ENCODE data around the gene TOR2A.

TOR2A gene

DNA sequence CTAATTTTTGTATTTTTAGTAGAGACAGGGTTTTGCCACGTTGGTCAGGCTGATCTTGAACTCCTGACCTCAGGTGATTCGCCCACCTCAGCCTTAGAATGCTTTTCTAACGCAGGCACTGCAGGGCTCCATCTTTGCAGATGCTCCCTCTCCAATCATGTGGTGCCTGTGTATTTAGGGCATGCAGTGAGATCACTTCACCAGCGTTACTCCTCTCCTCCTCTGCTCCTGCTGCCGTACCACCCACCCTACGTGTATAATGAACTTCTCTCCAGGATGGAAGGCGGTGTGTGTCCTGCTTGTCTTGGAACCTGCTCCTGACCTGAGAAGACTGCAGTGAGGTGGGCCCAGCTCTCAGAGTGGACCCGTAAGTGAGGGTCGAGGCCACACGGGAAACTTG is 42.0 kb downstream of the TOR2A start:
- Histone ChIP-seq H3K4me1 (ENCODE audit: control insufficient read depth, insufficient read depth, low read length) (no peaks in the 10 kb centered on the region), H3K27me3 (ENCODE audit: control insufficient read depth, insufficient read depth, low read length) (no peaks in the 10 kb centered on the region), H3K9me3 (ENCODE audit: control insufficient read depth, insufficient read depth, low read depth, low read length) (no peaks in the 10 kb centered on the region), H3K9ac (ENCODE audit: low read length) (no peak overlapping the region), H3K27ac (ENCODE audit: low read depth, low read length) (no peak overlapping the region), H3K36me3 (ENCODE audit: control insufficient read depth, insufficient read depth, low read length) (peaks cover 25% of the 10 kb centered on the region), H3K4me3 (ENCODE audit: low read depth, low read length) (no peak overlapping the region)

GRCh38 chr9:127692071-127692470 is 43.0 kb downstream of the TOR2A start:
- Histone ChIP-seq H3K36me3 (ENCODE audit: control insufficient read depth, insufficient read depth, low read length) (peaks cover 25% of the 10 kb centered on the region), H3K4me1 (ENCODE audit: control insufficient read depth, insufficient read depth, low read length) (no peaks in the 10 kb centered on the region), H3K27ac (ENCODE audit: low read depth, low read length) (no peak overlapping the region), H3K27me3 (ENCODE audit: control insufficient read depth, insufficient read depth, low read length) (no peaks in the 10 kb centered on the region), H3K9me3 (ENCODE audit: control insufficient read depth, insufficient read depth, low read depth, low read length) (no peaks in the 10 kb centered on the region), H3K9ac (ENCODE audit: low read length) (no peak overlapping the region), H3K4me3 (ENCODE audit: low read depth, low read length) (no peak overlapping the region)

- H3K27ac ChIP-seq (ENCODE audit: low read depth, low read length): no peak overlapping the region
- H3K36me3 ChIP-seq (ENCODE audit: control insufficient read depth, insufficient read depth, low read length): peaks cover 25% of the 10 kb centered on the region
- no peaks in the 10 kb centered on the region for H3K27me3 ChIP-seq (ENCODE audit: control insufficient read depth, insufficient read depth, low read length)
- no peaks in the 10 kb centered on the region for H3K4me1 ChIP-seq (ENCODE audit: control insufficient read depth, insufficient read depth, low read length)
- no peak overlapping the region for H3K4me3 ChIP-seq (ENCODE audit: low read depth, low read length)
- no peak overlapping the region for H3K9ac ChIP-seq (ENCODE audit: low read length)
- no peaks in the 10 kb centered on the region for H3K9me3 ChIP-seq (ENCODE audit: control insufficient read depth, insufficient read depth, low read depth, low read length)
These were observed 44.4 kb downstream of the TOR2A start for GRCh38 chr9:127690735-127691134.

GRCh38 chr9:127689329-127690000 is 45.6 kb downstream of the TOR2A start:
- Histone ChIP-seq H3K27me3 (ENCODE audit: control insufficient read depth, insufficient read depth, low read length) (no peaks in the 10 kb centered on the region), H3K4me1 (ENCODE audit: control insufficient read depth, insufficient read depth, low read length) (no peaks in the 10 kb centered on the region), H3K27ac (ENCODE audit: low read depth, low read length) (no peak overlapping the region), H3K9ac (ENCODE audit: low read length) (no peak overlapping the region), H3K4me3 (ENCODE audit: low read depth, low read length) (no peak overlapping the region), H3K36me3 (ENCODE audit: control insufficient read depth, insufficient read depth, low read length) (peaks cover 25% of the 10 kb centered on the region), H3K9me3 (ENCODE audit: control insufficient read depth, insufficient read depth, low read depth, low read length) (no peaks in the 10 kb centered on the region)

DNA sequence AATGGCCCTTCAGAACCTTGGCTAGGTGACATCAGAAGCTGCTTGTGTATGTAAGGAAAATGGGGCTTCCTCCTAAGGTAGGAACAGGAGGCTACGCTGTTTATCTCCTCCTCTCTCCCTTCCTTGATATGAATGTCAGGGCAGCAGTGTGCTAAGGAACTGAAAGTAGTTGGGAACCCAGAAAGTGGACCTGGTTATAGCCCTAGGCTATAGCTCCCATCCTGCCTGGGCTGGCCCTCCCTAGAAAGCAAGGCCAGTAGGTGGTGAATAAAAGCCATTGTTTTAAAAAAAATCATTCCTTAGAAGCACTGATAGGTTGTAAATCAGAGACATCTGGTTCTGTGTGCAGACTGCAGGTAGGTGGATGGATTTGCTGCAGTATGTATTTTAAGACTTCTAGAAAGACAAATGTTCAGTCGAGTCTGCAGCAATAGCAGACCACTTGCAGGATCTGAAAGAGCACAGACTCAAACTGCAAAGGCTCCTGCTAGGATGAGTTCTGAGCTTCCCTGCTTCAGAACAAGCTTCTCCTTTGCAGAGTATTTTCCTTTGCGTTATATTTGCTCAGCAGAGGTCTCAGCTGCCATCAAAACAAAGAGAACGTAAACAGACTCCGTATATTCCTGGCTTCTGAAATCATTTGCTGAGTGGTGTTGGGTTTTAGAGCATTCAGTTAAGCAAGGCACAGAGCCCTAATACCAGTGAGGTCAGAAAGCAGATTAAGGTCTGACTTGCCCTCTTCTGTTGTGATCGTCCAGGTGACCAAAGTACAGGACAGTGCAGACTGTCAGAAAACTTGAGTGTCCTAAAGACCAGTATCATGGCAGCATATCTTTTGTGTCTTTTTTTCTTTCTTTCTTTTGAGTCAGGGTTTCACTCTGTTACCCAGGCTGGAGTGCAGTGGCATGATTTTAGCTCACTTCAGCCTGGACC is 48.4 kb downstream of the TOR2A start:
- Histone ChIP-seq H3K27ac (ENCODE audit: low read depth, low read length) (no peak overlapping the region), H3K9ac (ENCODE audit: low read length) (no peak overlapping the region), H3K36me3 (ENCODE audit: control insufficient read depth, insufficient read depth, low read length) (peaks cover 48% of the 10 kb centered on the region), H3K4me3 (ENCODE audit: low read depth, low read length) (no peak overlapping the region), H3K9me3 (ENCODE audit: control insufficient read depth, insufficient read depth, low read depth, low read length) (no peaks in the 10 kb centered on the region), H3K4me1 (ENCODE audit: control insufficient read depth, insufficient read depth, low read length) (no peaks in the 10 kb centered on the region), H3K27me3 (ENCODE audit: control insufficient read depth, insufficient read depth, low read length) (no peaks in the 10 kb centered on the region)

DNA sequence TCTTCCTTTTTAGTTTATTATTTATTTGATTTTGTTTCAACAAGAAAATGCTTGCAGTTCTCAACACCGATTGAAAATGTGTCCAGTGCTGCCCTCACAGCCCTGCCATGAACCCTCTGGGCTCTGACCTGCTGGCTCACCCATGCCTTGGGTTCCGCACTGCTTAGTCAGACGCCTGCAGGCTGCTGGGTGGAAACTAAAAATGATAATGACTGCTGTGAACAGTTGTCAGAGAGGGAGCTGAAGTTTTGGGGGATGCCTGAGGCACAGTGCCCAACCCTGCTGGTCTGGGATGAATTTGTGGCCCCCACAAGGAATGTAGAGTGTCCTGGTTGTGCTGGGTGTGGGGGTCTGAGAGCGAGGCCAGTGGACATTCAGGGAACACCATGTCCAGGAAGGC is 50.5 kb downstream of the TOR2A start:
- Histone ChIP-seq H3K27me3 (ENCODE audit: control insufficient read depth, insufficient read depth, low read length) (no peaks in the 10 kb centered on the region), H3K4me3 (ENCODE audit: low read depth, low read length) (no peak overlapping the region), H3K4me1 (ENCODE audit: control insufficient read depth, insufficient read depth, low read length) (no peaks in the 10 kb centered on the region), H3K27ac (ENCODE audit: low read depth, low read length) (no peak overlapping the region), H3K9ac (ENCODE audit: low read length) (no peak overlapping the region), H3K9me3 (ENCODE audit: control insufficient read depth, insufficient read depth, low read depth, low read length) (no peaks in the 10 kb centered on the region), H3K36me3 (ENCODE audit: control insufficient read depth, insufficient read depth, low read length) (peaks cover 48% of the 10 kb centered on the region)

DNA sequence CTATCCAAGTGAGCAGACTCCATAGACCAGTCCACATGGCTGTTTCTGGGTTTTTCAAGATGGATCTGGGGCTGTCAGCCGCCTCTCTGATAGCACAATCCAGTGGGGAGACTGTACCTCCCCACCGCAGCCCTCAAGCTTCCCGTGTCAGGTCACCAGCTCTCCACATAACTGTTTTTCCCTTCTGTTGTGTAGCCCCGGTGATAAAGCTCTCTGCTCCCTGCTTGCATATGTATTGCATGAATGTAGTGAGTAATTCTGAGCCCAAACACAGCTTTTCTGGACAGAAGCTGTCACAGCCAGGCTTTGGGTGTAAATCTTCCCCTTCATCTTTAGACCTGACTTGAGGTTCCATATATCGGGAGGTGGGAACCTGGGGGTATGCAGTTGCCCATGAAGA is 51.4 kb downstream of the TOR2A start:
- H3K4me3 ChIP-seq (ENCODE audit: low read depth, low read length): no peak overlapping the region
- no peaks in the 10 kb centered on the region for H3K4me1 ChIP-seq (ENCODE audit: control insufficient read depth, insufficient read depth, low read length)
- H3K27ac ChIP-seq (ENCODE audit: low read depth, low read length): no peak overlapping the region
- no peaks in the 10 kb centered on the region for H3K9me3 ChIP-seq (ENCODE audit: control insufficient read depth, insufficient read depth, low read depth, low read length)
- H3K36me3 ChIP-seq (ENCODE audit: control insufficient read depth, insufficient read depth, low read length): peaks cover 43% of the 10 kb centered on the region
- H3K27me3 ChIP-seq (ENCODE audit: control insufficient read depth, insufficient read depth, low read length): no peaks in the 10 kb centered on the region
- H3K9ac ChIP-seq (ENCODE audit: low read length): no peak overlapping the region

- Histone ChIP-seq H3K27ac (ENCODE audit: low read depth, low read length) (no peak overlapping the region), H3K27me3 (ENCODE audit: control insufficient read depth, insufficient read depth, low read length) (no peaks in the 10 kb centered on the region), H3K9ac (ENCODE audit: low read length) (no peak overlapping the region), H3K4me1 (ENCODE audit: control insufficient read depth, insufficient read depth, low read length) (no peaks in the 10 kb centered on the region), H3K36me3 (ENCODE audit: control insufficient read depth, insufficient read depth, low read length) (peaks cover 47% of the 10 kb centered on the region), H3K9me3 (ENCODE audit: control insufficient read depth, insufficient read depth, low read depth, low read length) (no peaks in the 10 kb centered on the region), H3K4me3 (ENCODE audit: low read depth, low read length) (no peak overlapping the region)
These were observed 52.5 kb downstream of the TOR2A start for GRCh38 chr9:127682351-127683136.
